ENCODE data around the gene GLA. TPM values are rescaled to one million over a fixed set of nuclear protein-coding genes. Genes with fewer than 3 reads are reported as not detected.

Gene GLA
- total and polyA plus RNA-seq, 2 of the 8 experiments (the other 6 are each of a cell fraction or from before 2014, with no cell fraction given): 33.6 to 47.3 TPM

DNA sequence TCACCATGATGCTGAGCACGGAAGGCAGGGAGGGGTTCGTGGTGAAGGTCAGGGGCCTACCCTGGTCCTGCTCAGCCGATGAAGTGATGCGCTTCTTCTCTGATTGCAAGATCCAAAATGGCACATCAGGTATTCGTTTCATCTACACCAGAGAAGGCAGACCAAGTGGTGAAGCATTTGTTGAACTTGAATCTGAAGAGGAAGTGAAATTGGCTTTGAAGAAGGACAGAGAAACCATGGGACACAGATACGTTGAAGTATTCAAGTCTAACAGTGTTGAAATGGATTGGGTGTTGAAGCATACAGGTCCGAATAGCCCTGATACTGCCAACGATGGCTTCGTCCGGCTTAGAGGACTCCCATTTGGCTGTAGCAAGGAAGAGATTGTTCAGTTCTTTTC, 4.3 kb upstream of the GLA start:
- Histone ChIP-seq H3K4ac (replicated peaks; ENCODE audit: insufficient read length, low read depth, low read length) (no peak overlapping the region), H4K8ac (ENCODE audit: extremely low read depth, insufficient read depth, low read length) (peak overlapping the region; percentile 25; the same call in 1 of the 2 replicates), H2BK20ac (ENCODE audit: low read length) (no peak overlapping the region), H3K9ac (replicated peaks in 1 of 4; ENCODE audit: extremely low read depth in 1 of 4, low read depth in 3 of 4, low read length in 3 of 4) (no peak overlapping the region), H2BK5ac (ENCODE audit: low read depth, low read length) (no peak overlapping the region), H3K4me1 (replicated peaks in 1 of 4; ENCODE audit: control insufficient read depth in 3 of 4, insufficient read depth in 4 of 4, low read length in 3 of 4) (no peaks in the 10 kb centered on the region; a peak in 2 of 7 replicates), H3K56ac (replicated peaks; ENCODE audit: insufficient read length, low read depth, low read length) (no peak overlapping the region), H3K23me2 (ENCODE audit: low read depth, low read length) (peaks cover 3% of the 10 kb centered on the region; the same call in 1 of the 2 replicates), H2AFZ (ENCODE audit: low read length) (no peak overlapping the region), H3K79me1 (ENCODE audit: low read depth, low read length) (no peaks in the 10 kb centered on the region), H2BK12ac (ENCODE audit: low read depth, low read length) (no peak overlapping the region), H3K27ac (ENCODE audit: low read depth, low read length) (no peak overlapping the region), H3K79me2 (ENCODE audit: control insufficient read depth in 1 of 2, insufficient read depth in 2 of 2, low read length in 2 of 2) (peaks cover 5 to 48% of the 10 kb centered on the region in 2 experiments), H3K36me3 (ENCODE audit: control insufficient read depth in 2 of 4, insufficient read depth in 4 of 4, low read length in 3 of 4) (peaks cover 0 to 16% (median 8%) of the 10 kb centered on the region in 4 experiments; a peak in 5 of 8 replicates), H3K23ac (ENCODE audit: insufficient read length) (no peak overlapping the region), H3K27me3 (replicated peaks in 1 of 4; ENCODE audit: control insufficient read depth in 3 of 4, extremely low read depth in 1 of 4, insufficient read depth in 3 of 4, low read length in 3 of 4) (no peaks in the 10 kb centered on the region), H3K4me3 (ENCODE audit: extremely low read depth in 1 of 4, insufficient read depth in 2 of 4, low read depth in 3 of 4, low read length in 4 of 4) (no peak overlapping the region), H2BK15ac (ENCODE audit: low read length) (no peak overlapping the region), H2BK120ac (replicated peaks; ENCODE audit: low read depth, low read length) (no peak overlapping the region), H4K20me1 (replicated peaks in 1 of 2; ENCODE audit: control insufficient read depth in 1 of 2, insufficient read depth in 2 of 2, low read length in 2 of 2) (peaks cover 0 to 2% of the 10 kb centered on the region in 2 experiments), H4K91ac (replicated peaks; ENCODE audit: insufficient read length, low read length) (no peak overlapping the region), H4K5ac (ENCODE audit: insufficient read length, low read depth, low read length) (no peak overlapping the region), H2AK5ac (ENCODE audit: low read depth, low read length) (no peak overlapping the region), H3K14ac (ENCODE audit: insufficient read length) (no peak overlapping the region), H3K9me3 (ENCODE audit: insufficient read depth in 2 of 2, low read depth in 1 of 2, low read length in 1 of 2) (no peaks in the 10 kb centered on the region), H3K18ac (ENCODE audit: extremely low read depth, low read length) (no peak overlapping the region), H3K4me2 (ENCODE audit: insufficient read depth in 1 of 2, low read depth in 2 of 2, low read length in 2 of 2) (no peak overlapping the region)
- CTCF ChIA-PET (ENCODE audit: partially characterized antibody): no interaction called here
- 96% methylated on average over 5 of the region's 10 CpGs; no CpG with 5 or more reads in 1 of the 2 experiments for WGBS, 2 experiments (ENCODE audit: extremely low coverage in 1 of 2, insufficient coverage in 1 of 2, insufficient read length in 1 of 2, insufficient replicate concordance in 2 of 2, low coverage in 1 of 2, low lambda C conversion rate in 2 of 2, missing lambda C conversion rate in 1 of 2)
- TF ChIP-seq CEBPB (IDR thresholded peaks at IDR 0.05; ENCODE audit: low read depth, low read length): no peak
- POLR2A ChIA-PET (ENCODE audit: partially characterized antibody): interaction anchor here (1.0 to 3.5 kb wide), 3 partner anchors 12 to 21 kb away, joined by 3 to 12 read pairs (median 3); partner anchors contain the start of gene RPL36A
- FAIRE-seq (no peak), DNase-seq (ENCODE audit: low read depth in 1 of 2, low spot score in 2 of 2) (no peak)
